Urothelium cell line (cell line): ENCODE results near the gene HSD3B7.

ENCODE experiments used
- DNase-seq: peaks from one replicate; pipeline ENCODE4 v3.0.0; 2011; ENCODE audit warnings: low spot score, mixed read lengths
- FAIRE-seq: peaks from 2 replicates; lab custom pipeline; 2011; peaks lifted over from hg19 to GRCh38; lab: Jason Lieb, UNC

The HSD3B7 gene

DNA sequence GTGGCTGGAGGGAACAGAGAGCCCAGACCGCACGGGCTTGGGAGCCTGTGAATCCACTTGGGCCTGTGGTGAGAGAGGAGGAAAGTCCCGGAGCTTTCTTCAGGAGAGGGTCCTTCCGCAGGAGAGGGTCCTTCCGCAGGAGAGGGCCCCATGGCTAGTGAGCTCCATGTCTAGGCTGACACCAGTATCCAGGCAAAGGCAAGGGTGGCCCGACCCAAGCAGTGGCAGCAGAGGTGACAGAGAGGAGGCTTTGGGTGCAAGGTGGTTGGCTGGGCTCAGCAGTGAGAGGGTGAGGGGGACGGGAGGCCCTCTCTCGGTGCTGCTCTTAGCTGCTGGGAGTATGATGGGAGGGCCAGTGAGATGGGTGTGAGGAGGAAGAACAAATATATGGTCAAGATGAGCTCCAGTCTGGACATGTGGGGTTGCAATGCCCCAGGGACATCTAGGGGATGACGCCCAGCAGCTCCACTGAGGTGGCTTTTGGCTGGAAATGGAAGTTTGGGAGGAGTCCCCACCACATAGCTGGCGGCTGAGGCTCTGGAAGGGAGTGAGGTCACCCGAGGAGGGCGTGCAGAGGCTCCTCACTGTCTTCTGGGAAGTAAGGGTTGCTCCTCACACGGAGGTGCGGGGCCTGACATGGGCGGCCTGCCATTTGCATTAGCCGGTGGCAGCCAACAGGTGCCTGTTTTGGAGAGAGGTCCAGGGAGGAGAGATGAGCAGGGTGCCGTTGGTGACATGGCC lies 2.3 kb upstream of the HSD3B7 start:
- no peak for DNase-seq

DNA sequence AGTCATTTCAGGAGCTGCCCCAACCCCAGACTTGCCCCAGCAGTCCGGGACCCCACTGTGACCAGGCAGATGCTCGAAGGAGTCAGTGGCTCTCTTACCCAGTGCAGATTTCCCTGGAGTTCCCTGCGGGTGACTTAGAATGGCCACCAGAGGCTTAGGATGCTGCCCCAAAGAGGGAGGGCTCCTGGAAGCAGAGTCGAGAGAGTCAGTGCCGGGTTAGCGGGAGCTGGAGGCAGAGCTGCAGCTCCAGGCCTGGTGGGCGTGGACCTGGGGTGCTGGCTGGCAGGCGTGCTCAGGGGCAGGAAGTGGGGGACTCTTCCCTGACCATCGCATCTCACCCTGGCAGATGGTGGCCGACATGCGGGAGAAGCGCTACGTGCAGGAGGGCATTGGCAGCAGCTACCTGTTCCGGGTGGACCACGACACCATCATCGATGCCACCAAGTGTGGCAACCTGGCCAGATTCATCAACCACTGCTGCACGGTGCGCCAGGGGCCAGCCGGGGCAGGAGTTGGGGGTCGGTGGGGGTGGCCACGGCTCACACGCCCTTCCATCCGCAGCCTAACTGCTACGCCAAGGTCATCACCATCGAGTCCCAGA lies 1.6 kb upstream of the HSD3B7 start:
- DNase-seq = no peak
- FAIRE-seq = no peak

More for the DNA sequence above, 2.3 kb upstream of the HSD3B7 start:
- no peak for FAIRE-seq

DNA sequence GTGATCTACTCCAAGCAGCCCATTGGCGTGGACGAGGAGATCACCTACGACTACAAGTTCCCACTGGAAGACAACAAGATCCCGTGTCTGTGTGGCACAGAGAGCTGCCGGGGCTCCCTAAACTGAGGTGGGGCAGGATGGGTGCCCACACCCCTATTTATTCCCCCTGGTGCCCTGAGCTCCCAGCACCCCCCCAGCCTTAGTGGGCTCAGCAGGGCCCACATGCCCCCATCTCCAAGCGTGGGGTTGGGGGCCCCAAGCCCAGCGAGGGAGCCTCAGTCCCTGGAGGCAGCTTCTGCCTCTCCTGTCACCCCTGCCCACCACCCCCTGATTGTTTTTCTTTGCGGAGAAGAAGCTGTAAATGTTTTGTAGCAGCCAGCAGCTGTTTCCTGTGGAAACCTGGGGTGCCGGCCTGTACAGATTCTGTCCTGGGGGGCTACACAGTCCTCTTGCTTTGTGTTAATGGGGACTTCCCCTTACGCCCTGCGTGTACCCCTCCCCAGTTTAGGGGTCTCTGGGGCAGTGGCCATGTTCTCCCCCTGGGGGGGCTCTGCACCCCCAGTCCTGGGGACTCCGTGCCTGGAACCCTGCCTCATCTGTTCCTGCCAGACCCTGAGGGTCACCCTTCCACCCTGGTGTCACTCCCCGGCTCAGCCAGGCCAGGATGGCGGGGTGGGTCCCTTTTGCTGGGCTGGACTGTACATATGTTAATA lies 953 bp upstream of the HSD3B7 start:
- FAIRE-seq (no peak), DNase-seq (no peak)

DNA sequence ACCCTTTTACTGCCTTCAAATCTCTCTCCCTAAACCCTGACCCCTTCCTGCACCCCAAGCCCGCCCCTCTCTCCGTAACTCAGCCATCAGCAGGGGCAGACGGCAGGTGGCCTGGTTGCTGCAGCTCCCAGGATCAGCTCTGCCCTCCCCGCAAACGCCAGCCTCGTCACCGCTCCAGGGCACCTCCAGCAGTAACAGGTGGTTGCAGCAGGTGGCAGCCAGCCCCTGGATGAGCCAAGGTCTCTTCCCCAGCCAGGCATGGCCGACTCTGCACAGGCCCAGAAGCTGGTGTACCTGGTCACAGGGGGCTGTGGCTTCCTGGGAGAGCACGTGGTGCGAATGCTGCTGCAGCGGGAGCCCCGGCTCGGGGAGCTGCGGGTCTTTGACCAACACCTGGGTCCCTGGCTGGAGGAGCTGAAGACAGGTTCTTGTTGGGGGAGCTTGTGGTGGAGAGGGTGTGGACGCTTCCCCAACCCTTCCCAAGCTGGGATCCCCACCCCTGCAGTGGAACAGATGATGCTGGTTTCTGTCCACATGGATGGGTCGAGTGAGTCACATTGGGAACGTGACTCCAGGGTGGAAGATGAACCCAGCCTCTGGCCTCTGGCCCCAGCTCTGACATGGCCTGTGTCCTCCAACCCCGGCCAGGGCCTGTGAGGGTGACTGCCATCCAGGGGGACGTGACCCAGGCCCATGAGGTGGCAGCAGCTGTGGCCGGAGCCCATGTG lies 558 bp downstream of the HSD3B7 start:
- DNase-seq (no peak), FAIRE-seq (no peak)

DNA sequence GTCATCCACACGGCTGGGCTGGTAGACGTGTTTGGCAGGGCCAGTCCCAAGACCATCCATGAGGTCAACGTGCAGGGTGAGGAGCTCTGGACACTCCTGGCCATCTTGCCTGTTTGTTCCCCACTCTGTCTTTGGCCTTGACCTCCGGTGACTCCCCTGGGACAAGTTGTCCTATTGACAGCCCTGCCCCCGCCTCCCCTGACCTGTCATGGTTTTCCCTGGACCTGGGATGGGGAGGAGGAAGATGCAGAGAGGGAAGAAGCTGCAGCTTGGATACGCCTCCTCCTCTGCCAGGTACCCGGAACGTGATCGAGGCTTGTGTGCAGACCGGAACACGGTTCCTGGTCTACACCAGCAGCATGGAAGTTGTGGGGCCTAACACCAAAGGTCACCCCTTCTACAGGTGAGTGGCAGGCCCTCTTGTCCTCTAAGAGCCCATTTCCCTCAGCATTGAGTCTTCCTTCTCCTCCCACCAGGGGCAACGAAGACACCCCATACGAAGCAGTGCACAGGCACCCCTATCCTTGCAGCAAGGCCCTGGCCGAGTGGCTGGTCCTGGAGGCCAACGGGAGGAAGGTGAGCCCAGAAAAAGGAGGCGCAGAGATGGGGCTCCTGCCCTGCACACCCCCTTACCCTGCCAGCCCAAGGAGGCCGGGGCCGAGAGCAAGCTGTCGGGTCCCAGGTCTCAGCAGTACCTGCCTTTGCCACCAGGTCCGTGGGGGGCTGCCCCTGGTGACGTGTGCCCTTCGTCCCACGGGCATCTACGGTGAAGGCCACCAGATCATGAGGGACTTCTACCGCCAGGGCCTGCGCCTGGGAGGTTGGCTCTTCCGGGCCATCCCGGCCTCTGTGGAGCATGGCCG lies 1.4 kb downstream of the HSD3B7 start:
- FAIRE-seq (no peak), DNase-seq (no peak)

DNA sequence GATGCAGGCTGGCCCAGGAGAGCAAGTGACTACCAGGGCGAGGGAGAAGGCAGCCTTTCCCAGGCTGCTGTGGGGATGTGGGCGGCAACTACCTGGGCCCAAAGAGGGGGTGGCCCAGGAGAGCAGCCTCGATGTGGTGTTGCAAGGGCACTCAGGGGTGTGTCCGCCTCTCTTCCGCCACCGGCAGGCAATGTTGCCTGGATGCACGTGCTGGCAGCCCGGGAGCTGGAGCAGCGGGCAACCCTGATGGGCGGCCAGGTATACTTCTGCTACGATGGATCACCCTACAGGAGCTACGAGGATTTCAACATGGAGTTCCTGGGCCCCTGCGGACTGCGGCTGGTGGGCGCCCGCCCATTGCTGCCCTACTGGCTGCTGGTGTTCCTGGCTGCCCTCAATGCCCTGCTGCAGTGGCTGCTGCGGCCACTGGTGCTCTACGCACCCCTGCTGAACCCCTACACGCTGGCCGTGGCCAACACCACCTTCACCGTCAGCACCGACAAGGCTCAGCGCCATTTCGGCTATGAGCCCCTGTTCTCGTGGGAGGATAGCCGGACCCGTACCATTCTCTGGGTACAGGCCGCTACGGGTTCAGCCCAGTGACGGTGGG lies 2.7 kb downstream of the HSD3B7 start:
- FAIRE-seq = no peak
- no peak for DNase-seq

DNA sequence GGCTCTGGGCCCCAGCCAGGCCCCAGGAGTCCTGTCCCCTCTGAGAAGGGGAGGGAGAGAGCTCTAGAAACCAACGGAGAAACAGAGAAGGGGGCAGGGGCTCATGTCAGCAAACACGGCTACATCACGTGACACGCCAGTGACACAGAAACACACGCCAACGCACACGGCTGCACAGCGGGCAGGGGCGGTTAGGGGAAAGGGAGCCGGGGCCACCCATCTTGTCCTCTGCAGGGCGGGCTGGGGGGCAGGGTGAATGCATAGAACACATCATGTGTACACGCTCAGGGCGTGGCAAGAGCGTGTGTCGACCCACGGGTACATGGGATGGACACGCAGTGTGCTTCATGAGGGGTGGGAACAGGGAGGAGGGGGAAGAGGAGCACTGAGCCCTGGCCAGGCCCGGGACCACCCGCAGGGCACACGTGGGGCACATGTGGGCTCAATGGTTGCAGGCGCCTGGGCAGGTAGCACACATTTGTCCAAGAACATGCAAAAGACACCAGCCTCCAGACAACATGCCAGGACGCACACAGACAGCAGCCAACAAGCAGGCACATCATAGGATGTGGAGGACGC lies 4.6 kb downstream of the HSD3B7 start:
- no peak for DNase-seq
- peak; percentile 35 for FAIRE-seq

DNA sequence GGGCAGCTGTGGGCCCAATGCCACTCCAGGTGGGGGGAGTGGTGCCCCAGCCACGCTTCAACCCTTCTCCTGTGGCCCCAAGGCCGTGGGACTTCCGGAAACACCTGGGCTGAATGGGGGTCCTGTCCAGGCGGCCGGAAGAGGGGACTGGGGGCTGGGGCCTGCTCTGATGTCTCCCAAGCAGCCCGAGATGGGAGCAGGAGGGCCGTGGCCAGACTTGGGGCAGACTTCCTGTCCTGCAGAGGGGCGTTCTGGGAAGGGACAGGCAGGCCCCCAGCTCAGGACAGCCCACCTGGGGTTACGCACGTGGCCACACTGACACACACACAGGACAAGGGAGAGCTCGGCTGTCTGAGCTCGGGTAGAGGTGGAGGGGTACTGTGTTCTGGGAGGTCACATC lies 5.1 kb downstream of the HSD3B7 start:
- no peak for DNase-seq
- FAIRE-seq = no peak

DNA sequence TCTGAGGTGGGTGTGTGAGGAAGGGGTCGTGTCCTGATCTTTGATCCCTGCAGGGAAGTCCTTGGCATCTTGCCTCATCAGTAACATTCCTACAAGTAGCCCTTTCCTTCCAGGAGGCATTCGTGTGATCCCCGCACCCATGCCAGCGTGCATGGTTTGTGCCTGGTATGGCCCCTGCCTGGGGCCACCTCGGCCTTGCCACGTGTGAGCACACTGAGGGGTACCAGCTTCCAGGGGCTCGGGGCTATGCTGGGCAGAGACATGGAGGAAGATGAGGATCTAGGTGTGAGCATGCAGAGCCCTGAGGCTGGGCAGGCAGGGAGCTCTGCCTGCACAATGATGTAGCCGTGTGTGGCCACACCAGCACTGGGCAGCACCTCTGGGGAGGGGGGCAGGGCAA lies 6.0 kb downstream of the HSD3B7 start:
- no peak for FAIRE-seq
- DNase-seq = no peak

DNA sequence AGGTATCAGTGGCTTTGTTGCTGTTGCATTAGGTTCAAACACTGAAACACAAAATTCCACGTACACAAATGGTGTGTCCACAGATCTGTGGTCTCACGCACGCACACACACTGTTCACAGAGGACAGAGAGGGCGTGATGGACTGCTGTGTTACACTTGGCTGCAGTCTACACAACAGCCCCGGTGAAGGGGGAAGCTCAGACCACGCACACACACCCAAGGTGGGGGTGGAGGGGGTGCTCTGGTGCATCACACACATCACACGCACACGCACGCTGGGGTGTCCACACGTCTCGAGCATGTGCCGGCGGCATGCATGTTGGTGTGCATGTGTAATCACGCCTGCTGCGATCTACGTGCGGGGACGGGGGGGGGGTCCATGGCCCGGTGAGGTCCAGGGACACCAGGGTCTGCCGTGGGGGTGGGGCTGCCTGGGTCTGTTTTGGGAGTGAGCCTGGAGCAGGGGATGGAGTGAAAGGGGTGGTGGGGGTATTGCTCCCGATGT lies 7.3 kb downstream of the HSD3B7 start:
- DNase-seq = no peak
- no peak for FAIRE-seq

DNA sequence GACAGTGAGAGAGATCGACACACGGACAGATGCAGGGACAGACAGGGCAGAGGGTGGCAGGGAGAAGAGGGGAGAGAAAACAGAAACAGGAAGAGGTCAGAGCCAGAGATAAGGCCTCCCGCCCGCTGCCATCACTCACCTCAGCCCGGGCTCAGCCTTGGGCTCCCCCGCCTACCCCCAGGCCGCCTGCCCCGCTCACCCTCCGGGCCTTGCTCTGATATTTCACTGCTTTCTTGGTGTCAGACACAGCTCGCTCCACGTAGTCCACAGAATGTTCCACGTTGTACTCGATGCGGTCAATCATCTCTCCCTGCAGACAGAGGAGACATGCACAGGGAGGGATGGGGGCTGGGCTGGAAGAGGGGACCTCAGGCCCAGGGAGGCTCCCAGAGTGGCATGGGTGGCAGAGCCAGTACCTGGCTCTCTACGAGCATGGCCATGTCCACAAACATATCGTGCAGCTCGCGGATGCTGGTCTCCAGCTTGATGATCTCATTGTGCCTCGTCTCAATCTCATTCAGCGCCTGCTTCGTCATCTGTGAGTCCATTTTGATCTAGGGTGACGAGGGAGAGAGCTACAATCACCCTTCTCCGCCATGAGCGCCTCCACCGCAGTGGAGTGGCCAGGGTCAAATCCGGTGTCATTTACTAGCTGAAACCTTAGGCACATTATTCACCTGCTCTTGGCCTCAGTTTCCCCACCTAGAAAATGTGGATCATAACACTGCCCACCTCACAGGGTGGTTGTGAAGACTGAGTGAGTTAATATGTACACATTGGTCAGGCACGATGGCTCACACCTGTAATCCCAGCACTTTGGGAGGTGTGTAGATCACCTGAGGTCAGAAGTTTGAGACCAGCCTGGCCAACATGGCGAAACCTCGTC lies 8.2 kb downstream of the HSD3B7 start:
- FAIRE-seq = no peak
- no peak for DNase-seq

DNA sequence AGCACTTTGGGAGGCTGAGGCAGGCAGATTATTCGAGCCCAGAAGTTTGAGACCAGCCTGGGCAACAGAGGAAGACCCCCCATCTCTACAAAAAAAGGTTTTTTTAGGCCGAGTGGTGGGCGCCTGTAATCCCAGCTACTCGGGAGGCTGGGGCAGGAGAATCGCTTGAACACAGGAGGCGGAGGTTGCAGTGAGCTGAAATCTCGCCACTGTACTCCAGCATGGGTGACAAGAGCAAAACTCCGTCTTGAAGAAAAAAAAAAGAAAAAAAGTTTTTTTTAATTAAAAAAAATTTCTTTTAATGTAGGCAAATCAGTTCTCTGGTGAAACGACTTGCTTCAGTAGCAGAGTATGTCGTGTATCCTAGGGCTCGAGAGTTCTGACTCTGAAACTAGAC lies 10.9 kb downstream of the HSD3B7 start:
- DNase-seq = no peak
- no peak for FAIRE-seq

DNA sequence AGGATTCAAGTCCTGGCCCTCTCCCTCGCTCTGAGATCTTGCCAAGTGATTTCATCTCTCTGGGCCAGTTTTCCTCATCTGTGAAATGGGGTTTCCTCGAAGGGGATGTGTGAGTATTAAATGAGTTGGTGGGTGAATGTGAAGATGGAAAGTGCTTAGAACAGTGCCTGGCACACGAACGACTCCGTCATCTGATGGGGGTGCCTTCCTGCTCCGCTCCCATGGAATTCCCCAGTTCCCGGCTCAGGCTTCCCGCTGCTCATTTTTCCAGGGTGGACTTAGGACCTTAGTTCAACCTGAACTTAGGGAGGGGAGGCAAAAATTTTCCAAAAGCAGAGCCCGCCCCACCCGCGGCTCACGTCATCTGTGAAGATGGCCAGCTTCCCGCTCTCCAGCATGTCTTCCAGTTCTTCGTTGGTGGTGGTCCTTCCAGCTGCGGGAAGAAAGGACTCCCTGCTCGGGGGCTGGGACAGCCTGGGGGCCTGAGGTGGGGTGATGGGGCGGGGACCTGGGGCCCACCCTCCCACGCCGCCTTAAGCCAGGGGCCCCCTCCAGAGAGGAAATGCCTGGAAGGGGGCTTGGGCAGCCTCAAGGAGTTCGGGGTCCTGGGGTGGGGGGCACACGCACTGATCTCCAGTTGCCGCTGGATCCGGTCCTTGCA lies 11.4 kb downstream of the HSD3B7 start:
- DNase-seq = no peak
- FAIRE-seq = no peak

DNA sequence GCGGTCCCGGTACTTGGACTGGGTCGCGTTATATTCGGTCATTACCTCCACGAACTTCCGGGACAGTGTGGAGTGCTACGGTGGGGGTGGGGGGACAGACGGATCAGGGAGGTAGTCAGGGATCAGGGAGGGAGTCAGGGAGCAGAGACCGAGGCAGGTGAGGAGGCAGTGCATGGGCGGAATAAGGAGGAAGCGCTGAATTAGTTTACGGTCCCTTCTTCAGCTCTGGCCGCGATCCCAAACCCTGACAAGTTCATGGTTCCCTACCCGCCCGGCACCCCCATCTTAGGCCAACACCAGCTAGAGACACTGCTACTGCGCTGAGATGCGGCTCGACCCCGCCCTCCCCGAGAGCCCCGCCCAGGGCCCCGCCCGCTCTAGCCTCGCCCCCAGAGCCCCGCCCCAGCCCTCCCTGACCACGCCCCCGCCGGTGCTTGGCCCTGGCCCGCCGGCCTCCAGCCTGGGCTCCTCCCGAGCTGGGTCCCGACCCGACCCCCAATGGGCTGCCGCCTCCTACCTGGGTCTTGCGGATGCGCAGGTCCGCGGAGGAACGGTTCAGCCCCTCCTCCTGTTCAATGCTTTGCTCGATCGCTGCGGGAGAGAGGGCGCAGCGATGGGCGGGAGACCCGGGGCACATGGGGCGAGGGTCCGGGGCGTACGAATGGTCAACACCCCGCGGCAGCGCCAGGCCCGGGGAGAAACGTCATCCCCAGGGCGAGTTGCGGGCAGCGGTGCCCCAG lies 12.1 kb downstream of the HSD3B7 start:
- no peak for DNase-seq
- FAIRE-seq = no peak

DNA sequence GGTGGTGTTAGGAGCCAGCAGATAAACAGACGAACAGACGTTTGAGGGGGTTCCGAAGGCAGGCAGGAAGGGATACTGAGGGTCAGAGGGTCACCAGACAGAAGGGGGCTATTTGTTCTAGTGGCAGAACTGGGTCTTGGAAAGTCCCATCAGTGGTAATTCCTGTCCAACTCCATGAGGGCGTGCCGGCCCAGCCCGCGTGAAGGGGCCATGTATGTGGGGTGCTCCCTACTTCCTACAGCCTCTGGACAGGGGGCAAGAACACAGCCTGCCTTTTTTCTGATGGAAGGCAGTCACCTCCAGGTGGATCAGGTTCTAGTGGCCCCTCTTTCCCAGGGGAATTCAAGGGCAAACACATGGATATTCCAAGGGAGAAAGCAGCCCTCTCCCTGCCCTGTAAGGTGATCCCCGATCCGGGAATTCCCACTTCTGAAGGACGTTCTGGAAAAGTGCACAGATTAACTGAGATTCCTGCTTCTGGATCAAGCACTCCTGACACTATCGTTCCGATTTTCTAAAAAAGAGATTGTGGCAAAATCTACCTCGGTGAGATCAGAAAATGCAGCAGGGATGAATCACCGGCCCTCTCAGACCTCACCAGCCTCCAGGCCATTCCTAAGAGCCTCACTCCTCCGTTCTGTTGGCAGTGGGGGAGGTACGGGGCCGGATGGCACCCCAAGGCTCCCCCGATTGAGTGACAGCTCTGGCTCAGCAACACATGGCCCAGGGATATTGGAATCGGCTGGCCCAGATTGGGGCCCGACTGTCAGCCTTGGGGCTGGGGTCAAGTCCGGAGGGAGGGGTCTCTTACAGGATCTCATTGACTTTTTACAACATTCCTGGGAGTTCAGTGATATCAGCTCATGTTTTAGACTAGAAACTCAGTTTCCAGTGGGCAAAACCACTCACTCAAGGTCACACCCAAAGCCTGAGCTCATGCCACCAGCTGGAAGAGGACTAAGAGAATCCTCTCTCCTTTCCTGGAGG lies 13.0 kb downstream of the HSD3B7 start:
- FAIRE-seq = no peak

More for the DNA sequence above, 13.0 kb downstream of the HSD3B7 start:
- DNase-seq = peak; percentile 73
